GM21515 (cell line): ENCODE data around the gene KIFAP3.
"Not testable (repeated sequence)": the region's sequence is repeated elsewhere in the genome, so short reads cannot be mapped to it uniquely, and the experiment has no call there.

Experiments
- ATAC-seq: cut with Tn5 transposase; IDR thresholded peaks from one replicate; pipeline ENCODE4 v1.9.1; 2021; ENCODE audit not compliant: unreplicated experiment

Gene KIFAP3

DNA sequence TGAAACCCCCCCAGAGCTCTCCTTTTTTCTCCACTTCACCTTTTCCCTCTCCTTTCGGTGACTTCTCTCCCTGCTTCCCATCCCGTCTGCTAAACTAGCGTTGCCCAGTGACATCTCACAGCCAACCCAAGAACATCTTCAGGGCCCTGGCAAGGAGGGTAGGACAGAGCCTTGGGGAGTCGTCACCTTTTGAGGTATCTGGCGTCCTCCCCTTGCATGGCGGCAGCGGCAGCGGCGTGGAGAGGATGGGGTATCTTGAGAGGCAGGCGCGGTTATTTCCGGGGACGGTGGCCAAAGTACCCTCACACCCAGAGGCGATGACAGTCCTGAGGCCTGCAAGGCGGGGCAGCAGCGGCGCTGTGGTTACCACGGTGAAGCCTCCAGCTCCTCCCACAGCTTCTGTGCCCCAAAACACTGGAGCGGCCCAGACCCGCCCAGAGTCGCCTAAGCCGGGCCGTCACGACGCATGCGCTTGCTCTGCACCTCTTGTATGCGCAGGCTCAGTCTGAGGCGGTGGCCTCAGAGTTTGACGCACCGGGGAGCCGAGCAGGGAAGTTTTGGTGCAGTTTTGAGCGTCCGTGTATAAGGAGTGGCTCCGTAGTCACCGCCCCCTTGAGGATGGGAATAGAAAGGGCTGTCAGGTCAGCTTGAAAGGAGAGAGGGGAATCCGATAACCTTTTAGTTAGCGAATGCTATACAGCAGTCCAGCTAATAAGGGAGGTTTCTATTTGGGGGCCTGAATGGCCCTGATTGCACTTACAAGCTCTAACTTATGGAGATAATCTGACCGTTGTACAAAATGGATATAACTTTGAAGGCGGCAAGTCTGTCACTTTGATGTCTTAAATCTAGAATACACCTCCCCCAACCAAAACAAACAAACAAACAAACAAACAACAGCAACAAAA, at the start of gene KIFAP3:
Gene KIFAP3 (minus strand): TSS at position 446 of the 908 bp plus-strand sequence. CDS start 228 bp downstream, at position 218.
- ATAC-seq: peak; percentile 99

DNA sequence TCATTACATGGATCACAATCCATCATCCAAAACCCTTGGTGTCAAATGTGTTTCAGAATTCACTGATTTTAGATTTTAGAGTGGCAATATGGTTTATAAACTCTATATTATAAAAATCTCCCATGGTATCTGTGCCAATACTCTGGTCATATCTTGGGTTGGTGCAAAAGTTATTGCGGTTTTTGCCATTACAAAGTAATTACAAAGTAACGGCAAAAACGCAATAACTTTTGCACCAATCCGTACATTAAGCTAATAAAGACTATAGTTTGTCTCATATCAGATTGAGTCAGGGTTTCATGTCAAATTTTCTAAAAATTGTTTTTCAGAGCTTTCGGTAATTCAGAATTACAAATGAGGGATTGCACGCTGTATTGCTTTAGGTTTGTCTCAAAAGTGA, 47.9 kb upstream of the KIFAP3 start:
- no peak for ATAC-seq

DNA sequence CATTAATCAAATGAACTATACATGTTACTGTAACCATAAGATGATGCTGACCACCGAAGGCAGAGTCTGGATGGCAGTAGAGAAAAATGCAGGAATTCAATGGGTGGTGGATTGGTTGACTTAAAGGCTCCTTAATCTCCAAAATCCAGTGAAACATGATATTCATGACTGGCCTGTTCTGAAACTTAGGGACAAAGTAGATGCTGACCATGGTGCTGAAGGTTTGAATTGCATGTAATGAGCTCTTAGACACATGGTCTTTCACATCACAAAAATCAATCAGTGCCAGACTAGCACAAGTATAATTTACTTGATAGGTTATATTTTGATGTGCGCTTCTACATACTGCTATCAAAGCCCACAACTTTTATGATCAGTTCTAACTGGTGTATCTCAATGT, 40.4 kb upstream of the KIFAP3 start:
- ATAC-seq: no peak

DNA sequence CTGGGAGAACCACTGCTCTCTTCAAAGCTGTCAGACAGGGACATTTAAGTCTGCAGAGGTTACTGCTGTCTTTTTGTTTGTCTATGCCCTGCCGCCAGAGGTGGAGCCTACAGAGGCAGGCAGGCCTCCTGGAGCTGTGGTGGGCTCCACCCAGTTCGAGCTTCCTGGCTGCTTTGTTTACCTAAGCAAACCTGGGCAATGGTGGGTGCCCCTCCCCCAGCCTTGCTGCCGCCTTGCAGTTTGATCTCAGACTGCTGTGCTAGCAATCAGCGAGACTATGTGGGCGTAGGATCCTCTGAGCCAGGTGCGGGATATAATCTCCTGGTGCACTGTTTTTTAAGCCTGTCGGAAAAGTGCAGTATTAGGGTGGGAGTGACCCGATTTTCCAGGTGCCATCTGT, 38.6 kb upstream of the KIFAP3 start:
- not testable (repeated sequence) for ATAC-seq

DNA sequence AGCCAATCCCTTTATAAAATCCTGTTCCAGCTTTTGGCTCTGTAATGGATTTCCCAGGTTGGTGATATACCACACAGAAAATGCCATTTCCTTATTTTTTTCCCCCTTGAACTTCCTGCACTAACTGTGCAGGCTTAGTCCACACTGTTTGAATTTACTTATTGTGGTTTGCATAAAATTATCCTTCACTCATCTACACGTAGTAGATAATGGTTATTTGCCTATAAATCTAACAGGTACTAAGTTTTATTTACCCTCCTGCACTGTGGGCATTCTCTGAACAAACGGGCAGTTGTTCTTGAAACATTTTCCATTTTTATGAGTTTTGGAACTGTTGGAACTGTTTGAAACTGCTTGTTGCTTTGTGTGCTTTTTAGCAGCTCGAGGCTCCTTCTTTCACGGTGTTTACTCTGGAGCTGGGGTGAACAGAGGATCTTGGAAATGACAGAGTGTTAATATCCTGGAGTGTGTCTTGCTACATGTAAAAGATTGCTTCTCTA, 23.0 kb upstream of the KIFAP3 start:
- ATAC-seq: no peak

DNA sequence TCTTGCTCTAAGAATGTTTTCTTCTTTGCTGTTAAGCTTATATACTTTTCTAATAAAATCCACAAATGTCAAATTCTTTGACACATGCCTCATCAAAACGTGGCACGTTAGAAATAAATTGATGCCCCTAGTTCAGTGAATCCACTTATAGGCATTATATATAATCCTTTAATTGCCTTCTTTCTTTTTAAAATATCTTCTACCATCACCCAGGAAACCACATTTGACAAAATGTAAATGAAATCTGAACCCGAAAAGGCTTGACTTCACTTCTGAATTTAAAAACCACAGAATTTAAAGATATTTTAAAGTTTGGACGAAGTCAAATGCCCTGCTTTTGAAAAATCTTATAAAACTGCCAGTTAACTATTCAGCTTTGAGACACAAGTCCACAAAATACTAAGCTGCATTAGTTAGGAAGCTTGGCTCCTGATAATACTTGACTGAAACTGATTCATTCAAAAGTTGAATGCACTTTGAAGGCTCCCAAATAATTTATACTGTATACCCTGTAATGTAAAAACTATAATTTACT, 22.4 kb upstream of the KIFAP3 start:
- no peak for ATAC-seq

DNA sequence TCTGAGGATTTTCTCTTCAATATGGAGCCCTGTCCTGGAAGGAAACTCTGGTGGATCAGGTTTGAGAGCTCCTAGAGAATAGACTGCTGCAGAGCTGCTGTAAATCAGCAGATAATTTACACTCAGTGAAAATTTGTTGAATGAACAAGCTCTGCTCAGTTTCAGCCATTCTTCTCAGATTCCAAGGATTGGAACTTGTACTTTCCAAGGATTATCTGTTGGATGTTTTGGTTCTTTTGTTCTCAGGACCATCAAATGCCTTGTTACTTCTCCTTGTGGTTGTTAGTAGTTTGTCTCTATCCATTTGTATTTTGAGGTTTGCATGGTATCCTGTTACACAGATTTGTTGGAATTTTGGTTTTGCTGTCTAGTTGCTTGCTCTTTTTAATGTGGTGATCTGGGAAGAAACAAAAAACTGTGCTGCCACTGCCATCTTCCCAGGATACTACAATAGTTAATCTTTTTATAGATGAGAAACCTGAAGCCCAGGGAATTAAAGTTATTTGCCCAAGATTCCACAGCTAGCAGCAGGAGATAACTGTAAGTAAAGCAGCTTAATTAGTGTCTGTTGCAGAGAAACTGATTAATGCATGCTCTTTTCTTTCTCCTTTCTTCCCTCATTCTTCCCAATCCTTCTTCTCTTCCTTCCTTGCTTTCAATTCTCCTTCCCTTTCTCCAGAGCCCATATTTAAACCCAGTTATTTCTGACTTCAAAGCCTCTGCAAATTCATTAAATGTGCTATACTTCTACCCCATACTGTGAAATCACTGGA, 21.7 kb upstream of the KIFAP3 start:
- ATAC-seq: no peak

DNA sequence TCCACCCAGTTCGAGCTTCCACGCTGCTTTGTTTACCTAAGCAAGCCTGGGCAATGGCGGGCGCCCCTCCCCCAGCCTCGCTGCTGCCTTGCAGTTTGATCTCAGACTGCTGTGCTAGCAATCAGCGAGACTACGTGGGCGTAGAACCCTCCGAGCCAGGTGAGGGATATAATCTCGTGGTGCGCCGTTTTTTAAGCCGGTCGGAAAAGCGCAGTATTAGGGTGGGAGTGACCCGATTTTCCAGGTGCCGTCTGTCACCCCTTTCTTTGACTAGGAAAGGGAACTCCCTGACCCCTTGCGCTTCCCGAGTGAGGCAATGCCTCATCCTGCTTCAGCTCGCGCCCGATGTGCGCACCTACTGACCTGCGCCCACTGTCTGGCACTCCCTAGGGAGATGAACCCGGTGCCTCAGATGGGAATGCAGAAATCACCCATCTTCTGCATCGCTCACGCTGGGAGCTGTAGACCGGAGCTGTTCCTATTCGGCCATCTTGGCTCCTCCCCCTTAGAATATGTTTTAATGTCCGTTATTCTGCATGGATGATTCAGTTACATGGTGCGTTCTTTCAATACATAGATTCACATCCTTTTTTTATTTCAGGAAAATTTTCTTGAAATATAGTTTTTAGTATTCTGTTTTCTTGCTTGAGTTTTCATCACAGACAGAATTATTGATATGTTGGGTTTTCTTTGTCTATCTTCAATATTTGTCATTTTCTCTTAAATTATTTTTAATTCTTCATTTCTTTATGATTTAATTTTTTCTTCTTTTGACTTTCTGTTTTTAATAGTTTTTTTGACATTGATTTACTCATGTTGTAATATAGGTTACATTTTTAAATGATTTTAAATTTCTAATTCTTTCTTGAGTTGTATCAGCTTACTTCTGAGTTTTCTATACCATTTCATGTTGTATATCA, 20.5 kb upstream of the KIFAP3 start:
- ATAC-seq: not testable (repeated sequence)

DNA sequence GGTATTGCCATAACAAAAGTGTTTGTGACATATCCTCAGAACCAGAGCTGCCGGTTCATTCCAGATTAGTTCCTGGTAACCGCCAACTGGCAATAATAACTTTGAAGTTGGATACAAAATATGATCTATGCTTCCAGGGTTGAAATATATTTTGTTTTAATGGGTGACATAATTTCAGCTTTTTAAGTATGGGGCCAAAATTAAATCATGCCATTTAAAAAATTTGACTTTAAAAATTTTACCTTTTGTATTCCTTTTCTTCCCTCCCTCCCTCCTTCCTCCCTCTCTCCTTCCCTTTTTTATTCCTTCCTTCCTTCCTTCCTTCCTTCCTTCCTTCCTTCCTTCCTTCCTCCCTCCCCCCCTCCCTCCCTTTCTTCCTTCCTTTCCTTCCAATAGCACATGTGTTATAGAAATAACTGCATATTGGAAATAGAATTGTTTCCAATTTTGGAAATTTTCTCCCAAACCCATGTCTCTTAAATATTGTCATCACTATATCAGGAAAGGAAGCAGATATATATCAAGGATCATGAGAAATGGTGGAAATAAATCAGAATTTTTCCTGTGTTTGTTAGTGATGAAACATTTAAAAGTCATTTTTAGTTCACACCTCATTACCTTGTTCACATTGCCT, 12.0 kb upstream of the KIFAP3 start:
- no peak for ATAC-seq

DNA sequence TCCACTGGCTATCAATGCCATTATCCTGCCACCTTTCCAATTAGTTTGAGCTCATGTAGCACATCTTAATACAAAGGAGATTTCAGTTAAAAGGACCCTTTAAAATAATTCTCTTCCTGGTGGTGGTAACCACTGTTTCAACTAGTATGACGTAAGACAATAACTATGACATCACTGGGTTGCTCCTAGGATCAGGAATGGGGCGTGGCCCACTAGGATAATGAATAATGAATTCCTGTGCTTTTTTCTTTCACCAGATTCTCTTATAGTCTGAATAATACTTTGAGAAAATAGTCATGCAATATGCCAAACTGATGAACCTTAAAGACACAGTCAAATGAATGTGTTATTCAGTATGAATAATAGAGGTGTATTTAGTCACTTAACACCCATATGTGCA, 10.6 kb upstream of the KIFAP3 start:
- ATAC-seq: no peak

DNA sequence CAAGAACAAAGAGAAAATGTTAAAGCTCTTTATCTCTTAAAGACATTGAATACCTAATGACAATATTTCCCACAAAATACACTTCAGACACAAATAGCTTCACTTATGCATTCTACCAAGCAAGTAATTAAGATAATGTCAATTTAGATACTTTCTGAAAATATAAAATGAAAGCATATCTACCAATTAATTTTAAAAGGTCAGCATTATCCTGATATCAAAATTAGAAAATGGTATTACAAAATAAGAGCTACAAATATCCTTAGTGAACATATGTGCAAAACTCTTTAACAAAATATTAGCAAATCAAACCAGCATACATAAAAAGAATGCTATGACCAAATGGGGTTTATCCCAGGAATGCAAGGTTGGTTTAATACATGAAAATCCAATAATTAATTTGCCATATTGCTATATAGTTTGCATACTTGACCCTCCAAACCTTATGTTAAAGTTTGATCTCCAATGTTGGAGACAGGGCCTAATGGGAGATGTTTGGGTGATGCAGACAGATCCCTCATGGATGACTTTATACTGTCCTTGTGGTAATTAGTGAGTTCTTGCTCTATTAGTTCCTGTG, 4.2 kb upstream of the KIFAP3 start:
- ATAC-seq: no peak

DNA sequence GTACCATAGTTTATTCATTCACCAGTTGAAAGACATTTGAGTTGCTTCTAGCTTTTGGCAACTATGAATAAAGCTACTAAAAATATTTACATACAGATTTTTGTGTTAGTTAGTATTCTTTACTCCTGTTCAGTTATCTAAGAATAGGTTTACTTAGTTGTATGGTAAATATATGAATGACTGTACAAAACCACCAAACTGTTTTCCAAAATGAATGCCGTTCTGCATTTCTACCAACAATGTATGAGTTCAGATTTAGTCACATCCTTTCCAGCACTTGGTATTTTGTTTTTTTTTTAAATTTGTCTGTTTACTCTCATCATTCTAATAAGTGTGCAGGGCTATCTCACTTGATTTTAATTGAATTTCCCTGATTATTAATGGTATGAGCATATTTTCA, 3.4 kb upstream of the KIFAP3 start:
- no peak for ATAC-seq

DNA sequence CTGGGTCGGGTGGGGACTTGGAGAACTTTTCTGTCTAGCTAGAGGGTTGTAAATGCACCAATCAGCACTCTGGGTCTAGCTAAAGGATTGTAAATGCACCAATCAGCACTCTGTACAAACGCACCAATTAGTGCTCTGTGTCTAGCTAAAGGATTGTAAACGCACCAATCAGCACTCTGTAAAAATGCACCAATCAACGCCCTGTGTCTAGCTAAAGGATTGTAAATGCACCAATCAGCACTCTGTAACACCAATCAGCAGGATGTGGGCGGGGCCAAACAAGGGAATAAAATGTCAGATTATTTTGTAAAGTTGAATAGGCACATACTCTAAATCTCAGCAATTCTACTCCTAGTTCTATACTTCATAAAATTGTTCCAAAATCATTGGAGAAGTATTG, 2.5 kb upstream of the KIFAP3 start:
- ATAC-seq: not testable (repeated sequence)

DNA sequence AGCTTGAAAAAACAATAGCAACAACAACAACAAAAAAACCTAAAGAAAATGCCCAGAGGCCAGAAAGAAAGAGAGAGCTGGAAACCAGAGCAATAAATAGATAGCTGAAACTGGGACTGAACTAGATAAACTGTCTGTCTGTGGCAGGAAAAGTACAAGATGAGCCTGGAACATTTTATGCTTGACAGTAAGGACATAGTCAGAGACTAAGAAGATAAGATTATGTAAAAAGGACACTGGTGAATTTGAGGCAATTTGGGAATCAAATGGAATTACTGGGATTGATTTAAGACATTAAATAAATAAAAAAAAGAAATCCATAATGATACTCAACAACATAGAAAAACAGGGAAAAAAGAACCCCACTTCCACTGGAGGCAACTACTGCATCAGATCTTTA, 1.7 kb upstream of the KIFAP3 start:
- no peak for ATAC-seq

DNA sequence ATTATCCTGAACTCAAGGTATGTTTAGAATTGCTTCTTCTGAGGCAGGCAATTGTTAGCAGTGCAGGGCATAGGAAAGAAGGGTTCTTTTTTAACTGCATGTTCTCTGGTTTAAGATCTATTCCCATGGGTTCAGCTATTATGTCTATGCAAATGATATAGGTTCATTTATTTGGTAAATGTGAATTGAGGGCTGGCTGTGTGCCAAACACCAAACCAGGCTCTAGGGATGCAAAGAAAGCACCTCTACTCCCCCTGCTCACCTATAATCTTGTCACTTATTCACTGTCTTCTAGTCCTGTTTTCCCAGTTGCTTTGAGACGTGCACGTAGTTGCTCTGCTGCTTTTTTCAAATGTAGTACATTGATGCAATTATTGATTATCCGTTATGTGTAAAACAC, 691 bp upstream of the KIFAP3 start:
- no peak for ATAC-seq

DNA sequence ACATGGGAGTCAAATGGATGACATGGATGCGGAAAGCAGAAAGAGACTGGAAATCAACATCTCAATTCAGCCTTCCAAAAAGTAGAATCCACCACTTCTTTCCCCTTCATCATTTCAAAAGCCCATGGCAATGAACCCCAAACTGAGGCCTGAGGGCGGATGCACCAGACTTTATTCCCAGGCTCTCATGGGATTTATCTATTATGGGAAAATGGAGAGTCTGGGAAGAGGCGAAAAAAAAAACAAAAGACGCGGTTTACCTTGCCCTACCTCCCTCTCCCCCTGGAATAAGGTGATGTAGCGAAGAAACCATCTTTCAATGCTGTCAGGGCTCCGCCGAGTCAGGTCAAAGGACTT, 624 bp downstream of the KIFAP3 start:
- ATAC-seq: no peak

DNA sequence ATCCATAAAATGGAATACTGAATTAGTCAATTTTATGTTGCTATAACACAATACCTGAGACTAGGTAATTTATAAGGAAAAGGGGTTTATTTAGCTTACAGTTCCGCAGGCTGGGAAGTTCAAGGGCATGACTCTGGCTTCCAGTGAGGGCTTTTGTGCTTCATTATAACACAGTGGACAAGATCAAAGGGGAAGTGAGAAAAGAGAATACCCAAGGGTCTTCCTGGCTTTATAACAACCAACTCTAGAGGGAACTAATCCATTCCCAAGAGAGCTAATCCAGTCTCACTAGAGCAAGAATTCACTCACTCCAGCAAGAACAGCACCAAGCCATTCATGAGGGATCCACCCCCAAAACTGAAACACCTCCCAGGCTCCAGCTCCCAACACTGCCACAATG, 3.1 kb downstream of the KIFAP3 start:
- no peak for ATAC-seq

DNA sequence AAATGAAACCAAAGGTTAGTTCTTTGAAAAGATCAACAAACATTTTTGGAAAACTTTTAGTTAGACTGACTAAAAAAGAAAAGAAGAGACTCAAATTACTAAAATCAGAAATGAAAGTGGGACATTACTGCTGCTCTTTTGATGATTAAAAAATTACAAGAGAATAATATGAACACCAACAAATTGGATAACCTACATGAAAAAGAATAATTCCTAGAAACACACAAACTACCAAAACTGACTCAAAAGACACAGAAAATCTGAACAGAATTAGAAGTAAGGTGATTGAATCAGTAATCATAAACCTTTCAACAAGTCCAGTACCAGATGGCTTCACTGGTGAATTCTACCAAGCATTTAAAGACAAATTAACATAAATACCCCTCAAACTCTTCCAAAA, 5.6 kb downstream of the KIFAP3 start:
- no peak for ATAC-seq

DNA sequence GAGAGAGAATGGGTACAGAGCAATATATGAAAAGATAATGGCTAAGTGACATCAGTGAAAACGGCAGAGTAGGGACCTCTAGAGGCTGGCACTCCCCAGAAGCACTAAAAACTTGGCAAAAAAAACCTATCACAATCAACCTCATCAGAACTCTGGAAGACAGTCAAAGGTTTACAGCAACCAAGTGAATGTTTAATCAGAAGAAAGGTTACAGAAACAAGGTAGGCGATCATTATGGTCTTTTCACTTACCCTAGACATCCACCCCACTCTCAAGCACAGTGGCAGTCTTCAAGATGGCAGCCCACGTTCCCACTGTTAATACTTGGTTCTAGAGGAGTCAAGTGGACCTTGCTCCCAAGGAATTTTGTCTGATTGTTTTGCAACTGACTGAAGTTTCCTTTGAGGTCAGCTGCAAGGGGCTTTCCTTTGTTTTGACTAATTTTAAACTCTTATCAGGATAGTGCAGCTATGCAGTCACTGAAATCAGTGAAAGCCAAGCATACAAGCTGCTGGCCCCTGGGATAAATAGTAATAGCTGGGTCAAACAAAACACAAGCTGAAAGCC, 7.2 kb downstream of the KIFAP3 start:
- no peak for ATAC-seq

DNA sequence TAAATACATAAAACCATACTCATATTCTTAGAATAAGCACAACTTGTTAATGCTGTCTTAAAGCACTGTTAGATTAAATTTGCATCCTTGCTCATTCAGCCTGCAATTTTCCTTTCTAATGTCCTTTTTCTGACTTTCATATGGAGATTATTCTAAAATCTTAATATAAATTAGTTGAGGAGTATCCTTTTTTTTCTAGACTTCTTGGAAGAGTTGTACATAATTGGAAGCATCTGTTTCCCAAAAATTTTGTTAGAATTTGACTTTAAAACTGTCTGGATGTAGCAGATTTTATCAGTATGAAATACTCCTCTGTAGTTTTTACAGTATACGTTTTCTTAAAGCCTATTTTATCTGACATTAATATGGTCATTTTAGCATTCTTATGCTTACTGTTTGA, 9.7 kb downstream of the KIFAP3 start:
- no peak for ATAC-seq
